Mucosa of gallbladder (tissue), 1 donor: ENCODE data around the gene GPC6. TPM values are rescaled to one million over a fixed set of nuclear protein-coding genes. Genes with fewer than 3 reads are reported as not detected.

Source experiments
- DNase-seq: peaks from one replicate; pipeline ENCODE4 v3.0.0-alpha.2; 2020; ENCODE audit warnings: low spot score
- total RNA-seq: library from RNA; stranded (reverse); gene quantifications from one replicate; pipeline ENCODE4 v1.2.1, GENCODE V29; 2021
- donor health status: DM: no; HTN: no; CAD: no.

Gene GPC6
- total RNA-seq, 1 donor from 2014 or later, result 24.0 TPM

GRCh38 chr13:93732186-93732585, 505.6 kb downstream of the GPC6 start:
- no peak for DNase-seq

- DNase-seq, result no peak
Observed at GRCh38 chr13:93736081-93736480, 509.5 kb downstream of the GPC6 start.

- no peak for DNase-seq
Observed at GRCh38 chr13:93736909-93737308, 510.3 kb downstream of the GPC6 start.

GRCh38 chr13:93740334-93740733, 513.7 kb downstream of the GPC6 start:
- DNase-seq, result no peak

- DNase-seq, result no peak
Observed at GRCh38 chr13:93744033-93744432, 517.4 kb downstream of the GPC6 start.

GRCh38 chr13:93744886-93745285, 518.3 kb downstream of the GPC6 start:
- no peak for DNase-seq

- no peak for DNase-seq
Observed at GRCh38 chr13:93745884-93746283, 519.3 kb downstream of the GPC6 start.

GRCh38 chr13:93746589-93746988, 520.0 kb downstream of the GPC6 start:
- DNase-seq, result no peak

- DNase-seq, result no peak
Observed at GRCh38 chr13:93750676-93751075, 524.1 kb downstream of the GPC6 start.

GRCh38 chr13:93751117-93751516, 524.5 kb downstream of the GPC6 start:
- DNase-seq, result no peak

- DNase-seq, result no peak
Observed at GRCh38 chr13:93752541-93752940, 525.9 kb downstream of the GPC6 start.

- DNase-seq, result no peak
Observed at GRCh38 chr13:93753639-93754038, 527.0 kb downstream of the GPC6 start.

GRCh38 chr13:93755341-93755740, 528.7 kb downstream of the GPC6 start:
- no peak for DNase-seq

- no peak for DNase-seq
Observed at GRCh38 chr13:93758575-93758974, 532.0 kb downstream of the GPC6 start.

- DNase-seq, result no peak
Observed at GRCh38 chr13:93762708-93763426, 536.3 kb downstream of the GPC6 start.

GRCh38 chr13:93765062-93765461, 538.5 kb downstream of the GPC6 start:
- no peak for DNase-seq

GRCh38 chr13:93765811-93766210, 539.2 kb downstream of the GPC6 start:
- no peak for DNase-seq

GRCh38 chr13:93766719-93767118, 540.1 kb downstream of the GPC6 start:
- no peak for DNase-seq

- no peak for DNase-seq
Observed at GRCh38 chr13:93767180-93767916, 540.7 kb downstream of the GPC6 start.

GRCh38 chr13:93767917-93768409, 541.4 kb downstream of the GPC6 start:
- DNase-seq, result no peak

GRCh38 chr13:93769101-93769500, 542.5 kb downstream of the GPC6 start:
- no peak for DNase-seq

- no peak for DNase-seq
Observed at GRCh38 chr13:93769607-93770006, 543.0 kb downstream of the GPC6 start.

- DNase-seq, result no peak
Observed at GRCh38 chr13:93771227-93771626, 544.6 kb downstream of the GPC6 start.
